WTC11 (cell line): ENCODE data around the gene C19orf85. TPM values are rescaled to one million over a fixed set of nuclear protein-coding genes. Genes with fewer than 3 reads are reported as not detected.
A peak's percentile ranks its signal among the peaks of the same experiment; 100 is the strongest.

Source experiments
- ATAC-seq: fragments of 200-7000 bp; cut with Tn5 transposase; 2 replicates; pipeline ENCODE4 v1.10.0; 2021; ENCODE audit warnings: mild to moderate bottlenecking, moderate library complexity
- CTCF ChIA-PET: fragments of 300-600 bp; sonication (Branson Sonifier 250); formaldehyde crosslinking; loops from one replicate; lab custom pipeline; 2021; ENCODE audit warnings: antibody characterized with exemption; lab: Charles Lee
- POLR2A ChIA-PET: fragments of 350-600 bp; sonication (Branson Sonifier 250); formaldehyde crosslinking; loops from one replicate; lab custom pipeline; 2021; ENCODE audit warnings: antibody characterized with exemption; lab: Charles Lee
- DNase-seq: peaks from one replicate; pipeline ENCODE4 v3.0.0; 2021; ENCODE audit warnings: low spot score
- H3K27ac Mint-ChIP-seq: 2 replicates; pipeline ENCODE4 v1.8.0; 2021; ENCODE audit warnings: mixed read lengths
- H3K27me3 Mint-ChIP-seq: 2 replicates; pipeline ENCODE4 v1.8.0; 2021; ENCODE audit warnings: low read depth, mild to moderate bottlenecking, moderate library complexity, mixed read lengths
- H3K36me3 Mint-ChIP-seq: 2 replicates; pipeline ENCODE4 v1.8.0; 2021; ENCODE audit warnings: mixed read lengths
- H3K4me1 Mint-ChIP-seq: 2 replicates; pipeline ENCODE4 v1.8.0; 2022; ENCODE audit warnings: mixed read lengths
- H3K4me3 Mint-ChIP-seq: 2 replicates; pipeline ENCODE4 v1.8.0; 2021; ENCODE audit warnings: mild to moderate bottlenecking, moderate library complexity, mixed read lengths
- H3K9me3 Mint-ChIP-seq: 2 replicates; pipeline ENCODE4 v1.8.0; 2021; ENCODE audit warnings: mixed read lengths
- EMX1 ChIP-seq: fragments of 250-450 bp; sonication (Bioruptor Pico); IDR thresholded peaks from 2 replicates; pipeline ENCODE4 v1.8.0; 2021; ENCODE audit warnings: mild to moderate bottlenecking
- FOXK1 ChIP-seq: sonication (generic); formaldehyde crosslinking; IDR thresholded peaks from 2 replicates; pipeline ENCODE4 v1.8.0; 2022; ENCODE audit warnings: mild to moderate bottlenecking, moderate library complexity, missing genetic modification reagents
- FOXP1 ChIP-seq: sonication (generic); formaldehyde crosslinking; IDR thresholded peaks from 2 replicates; pipeline ENCODE4 v1.8.0; 2022; ENCODE audit warnings: missing genetic modification reagents, mild to moderate bottlenecking, moderate library complexity, borderline replicate concordance
- GRHL2 ChIP-seq: fragments of 250-450 bp; sonication (Bioruptor Pico); IDR thresholded peaks from 2 replicates; pipeline ENCODE4 v1.8.0; 2022; ENCODE audit warnings: mild to moderate bottlenecking, moderate library complexity; ENCODE audit not compliant: insufficient replicate concordance, severe bottlenecking
- MXD4 ChIP-seq: fragments of 250-450 bp; sonication (Bioruptor Pico); IDR thresholded peaks from 2 replicates; pipeline ENCODE4 v1.8.0; 2021; ENCODE audit warnings: mild to moderate bottlenecking, moderate library complexity, borderline replicate concordance
- NFE2L1 ChIP-seq: sonication (generic); formaldehyde crosslinking; IDR thresholded peaks from 2 replicates; pipeline ENCODE4 v1.8.1; 2023; ENCODE audit warnings: missing genetic modification reagents
- NFYB ChIP-seq: sonication (generic); formaldehyde crosslinking; conservative IDR thresholded peaks from 2 replicates; pipeline ENCODE4 v1.8.0; 2022; ENCODE audit warnings: low read depth, missing genetic modification reagents
- NR1H2 ChIP-seq: sonication (generic); formaldehyde crosslinking; IDR thresholded peaks from 2 replicates; pipeline ENCODE4 v1.9.0; 2021; ENCODE audit warnings: mild to moderate bottlenecking, moderate library complexity, missing genetic modification reagents
- NR2C2 ChIP-seq: sonication (generic); formaldehyde crosslinking; IDR thresholded peaks from 2 replicates; pipeline ENCODE4 v1.8.0; 2022; ENCODE audit warnings: mild to moderate bottlenecking, missing genetic modification reagents
- SMAD4 ChIP-seq: sonication (generic); formaldehyde crosslinking; IDR thresholded peaks from 2 replicates; pipeline ENCODE4 v1.8.0; 2022; ENCODE audit warnings: mild to moderate bottlenecking, missing genetic modification reagents
- SP1 ChIP-seq: sonication (generic); formaldehyde crosslinking; conservative IDR thresholded peaks from 2 replicates; pipeline ENCODE4 v1.8.1; 2022; ENCODE audit warnings: missing genetic modification reagents
- TCF7 ChIP-seq: sonication (generic); formaldehyde crosslinking; IDR thresholded peaks from 2 replicates; pipeline ENCODE4 v1.8.0; 2022; ENCODE audit warnings: mild to moderate bottlenecking, low read depth, missing genetic modification reagents, moderate library complexity
- ZBTB21 ChIP-seq: sonication (generic); formaldehyde crosslinking; IDR thresholded peaks from 2 replicates; pipeline ENCODE4 v1.8.1; 2023; ENCODE audit warnings: mild to moderate bottlenecking, missing genetic modification reagents, borderline replicate concordance
- ZNF232 ChIP-seq: sonication (generic); formaldehyde crosslinking; IDR thresholded peaks from 2 replicates; pipeline ENCODE4 v1.8.0; 2022; ENCODE audit warnings: mild to moderate bottlenecking, missing genetic modification reagents
- ZNF263 ChIP-seq: sonication (generic); formaldehyde crosslinking; IDR thresholded peaks from 2 replicates; pipeline ENCODE4 v1.8.1; 2022; ENCODE audit warnings: low read depth, mild to moderate bottlenecking, moderate library complexity, missing genetic modification reagents
- ZNF416 ChIP-seq: fragments of 250-450 bp; sonication (Bioruptor Pico); IDR thresholded peaks from 2 replicates; pipeline ENCODE4 v1.9.0; 2021; ENCODE audit warnings: mild to moderate bottlenecking, inconsistent platforms
- total RNA-seq: library from RNA; stranded (reverse); gene quantifications from 3 replicates; pipeline ENCODE4 v1.2.3, GENCODE V29; 2021
- TF ChIP-seq, protein P1 (sequence below): fragments of 250-450 bp; sonication (Bioruptor Pico); IDR thresholded peaks from 2 replicates; pipeline ENCODE4 v1.9.0; 2021; ENCODE audit warnings: mild to moderate bottlenecking
- TF ChIP-seq, protein P2 (sequence below): sonication (generic); formaldehyde crosslinking; IDR thresholded peaks from 2 replicates; pipeline ENCODE4 v1.8.0; 2022; ENCODE audit warnings: missing genetic modification reagents
- TF ChIP-seq, protein P3 (sequence below): sonication (generic); formaldehyde crosslinking; IDR thresholded peaks from 2 replicates; pipeline ENCODE4 v1.8.1; 2023; ENCODE audit warnings: mild to moderate bottlenecking, missing genetic modification reagents
- TF ChIP-seq, protein P4 (sequence below): sonication (generic); formaldehyde crosslinking; IDR thresholded peaks from 2 replicates; pipeline ENCODE4 v1.8.0; 2023; ENCODE audit warnings: missing genetic modification reagents, mild to moderate bottlenecking, borderline replicate concordance
- TF ChIP-seq, protein P5 (sequence below): fragments of 250-450 bp; sonication (Bioruptor Pico); IDR thresholded peaks from 2 replicates; pipeline ENCODE4 v2.1.2; 2022; ENCODE audit warnings: mild to moderate bottlenecking, moderate library complexity
- TF ChIP-seq, protein P6 (sequence below): sonication (generic); formaldehyde crosslinking; IDR thresholded peaks from 2 replicates; pipeline ENCODE4 v1.8.1; 2022; ENCODE audit warnings: low read depth, missing genetic modification reagents, borderline replicate concordance
- TF ChIP-seq, protein P7 (sequence below): sonication (generic); formaldehyde crosslinking; IDR thresholded peaks from 2 replicates; pipeline ENCODE4 v1.8.0; 2022; ENCODE audit warnings: mild to moderate bottlenecking, missing genetic modification reagents

Gene C19orf85
- total RNA-seq, 1 experiment from 2014 or later, result 2.2 TPM

GRCh38 chr19:55441692-55442321, 22.7 kb downstream of the C19orf85 start:
- ATAC-seq (peak; percentile 75), DNase-seq (peak; percentile 90)
- Mint-ChIP-seq H3K27ac (no peak overlapping the region; the same call in 1 of the 2 replicates), H3K36me3 (no peaks in the 10 kb centered on the region), H3K4me1 (peaks cover 23% of the 10 kb centered on the region), H3K27me3 (peaks cover 8% of the 10 kb centered on the region), H3K4me3 (peak overlapping the region; percentile 62), H3K9me3 (no peaks in the 10 kb centered on the region)
- CTCF ChIA-PET, result interaction anchor here (0.7 to 1.4 kb wide), 7 partner anchors 20 to 281 kb away, joined by 3 read pairs; partner anchors contain the start of gene ISOC2
- POLR2A ChIA-PET, result no interaction called here
- no peak for TF ChIP-seq SMAD4 (CRISPR knock-in tag)
- TF ChIP-seq, protein P1, sequence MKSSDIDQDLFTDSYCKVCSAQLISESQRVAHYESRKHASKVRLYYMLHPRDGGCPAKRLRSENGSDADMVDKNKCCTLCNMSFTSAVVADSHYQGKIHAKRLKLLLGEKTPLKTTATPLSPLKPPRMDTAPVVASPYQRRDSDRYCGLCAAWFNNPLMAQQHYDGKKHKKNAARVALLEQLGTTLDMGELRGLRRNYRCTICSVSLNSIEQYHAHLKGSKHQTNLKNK (CRISPR knock-in tag), result no peak
- TF ChIP-seq, protein P2, sequence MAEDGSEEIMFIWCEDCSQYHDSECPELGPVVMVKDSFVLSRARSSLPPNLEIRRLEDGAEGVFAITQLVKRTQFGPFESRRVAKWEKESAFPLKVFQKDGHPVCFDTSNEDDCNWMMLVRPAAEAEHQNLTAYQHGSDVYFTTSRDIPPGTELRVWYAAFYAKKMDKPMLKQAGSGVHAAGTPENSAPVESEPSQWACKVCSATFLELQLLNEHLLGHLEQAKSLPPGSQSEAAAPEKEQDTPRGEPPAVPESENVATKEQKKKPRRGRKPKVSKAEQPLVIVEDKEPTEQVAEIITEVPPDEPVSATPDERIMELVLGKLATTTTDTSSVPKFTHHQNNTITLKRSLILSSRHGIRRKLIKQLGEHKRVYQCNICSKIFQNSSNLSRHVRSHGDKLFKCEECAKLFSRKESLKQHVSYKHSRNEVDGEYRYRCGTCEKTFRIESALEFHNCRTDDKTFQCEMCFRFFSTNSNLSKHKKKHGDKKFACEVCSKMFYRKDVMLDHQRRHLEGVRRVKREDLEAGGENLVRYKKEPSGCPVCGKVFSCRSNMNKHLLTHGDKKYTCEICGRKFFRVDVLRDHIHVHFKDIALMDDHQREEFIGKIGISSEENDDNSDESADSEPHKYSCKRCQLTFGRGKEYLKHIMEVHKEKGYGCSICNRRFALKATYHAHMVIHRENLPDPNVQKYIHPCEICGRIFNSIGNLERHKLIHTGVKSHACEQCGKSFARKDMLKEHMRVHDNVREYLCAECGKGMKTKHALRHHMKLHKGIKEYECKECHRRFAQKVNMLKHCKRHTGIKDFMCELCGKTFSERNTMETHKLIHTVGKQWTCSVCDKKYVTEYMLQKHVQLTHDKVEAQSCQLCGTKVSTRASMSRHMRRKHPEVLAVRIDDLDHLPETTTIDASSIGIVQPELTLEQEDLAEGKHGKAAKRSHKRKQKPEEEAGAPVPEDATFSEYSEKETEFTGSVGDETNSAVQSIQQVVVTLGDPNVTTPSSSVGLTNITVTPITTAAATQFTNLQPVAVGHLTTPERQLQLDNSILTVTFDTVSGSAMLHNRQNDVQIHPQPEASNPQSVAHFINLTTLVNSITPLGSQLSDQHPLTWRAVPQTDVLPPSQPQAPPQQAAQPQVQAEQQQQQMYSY (CRISPR knock-in tag), result no peak
- no peak for TF ChIP-seq TCF7
- TF ChIP-seq ZBTB21 (CRISPR knock-in tag), result no peak
- TF ChIP-seq, protein P3, sequence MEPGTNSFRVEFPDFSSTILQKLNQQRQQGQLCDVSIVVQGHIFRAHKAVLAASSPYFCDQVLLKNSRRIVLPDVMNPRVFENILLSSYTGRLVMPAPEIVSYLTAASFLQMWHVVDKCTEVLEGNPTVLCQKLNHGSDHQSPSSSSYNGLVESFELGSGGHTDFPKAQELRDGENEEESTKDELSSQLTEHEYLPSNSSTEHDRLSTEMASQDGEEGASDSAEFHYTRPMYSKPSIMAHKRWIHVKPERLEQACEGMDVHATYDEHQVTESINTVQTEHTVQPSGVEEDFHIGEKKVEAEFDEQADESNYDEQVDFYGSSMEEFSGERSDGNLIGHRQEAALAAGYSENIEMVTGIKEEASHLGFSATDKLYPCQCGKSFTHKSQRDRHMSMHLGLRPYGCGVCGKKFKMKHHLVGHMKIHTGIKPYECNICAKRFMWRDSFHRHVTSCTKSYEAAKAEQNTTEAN (CRISPR knock-in tag), result 0 out of 2 replicates have a peak, but pooled peaks have one; percentile 44
- TF ChIP-seq NR1H2 (CRISPR knock-in tag), result no peak
- TF ChIP-seq EMX1 (CRISPR knock-in tag), result no peak
- peak; percentile 61; the same call in 1 of the 2 replicates for TF ChIP-seq ZNF263 (CRISPR knock-in tag)
- TF ChIP-seq ZNF232 (CRISPR knock-in tag), result no peak
- TF ChIP-seq MXD4 (CRISPR knock-in tag), result no peak
- no peak for TF ChIP-seq NFYB
- TF ChIP-seq FOXP1 (CRISPR knock-in tag), result no peak
- TF ChIP-seq, protein P4, sequence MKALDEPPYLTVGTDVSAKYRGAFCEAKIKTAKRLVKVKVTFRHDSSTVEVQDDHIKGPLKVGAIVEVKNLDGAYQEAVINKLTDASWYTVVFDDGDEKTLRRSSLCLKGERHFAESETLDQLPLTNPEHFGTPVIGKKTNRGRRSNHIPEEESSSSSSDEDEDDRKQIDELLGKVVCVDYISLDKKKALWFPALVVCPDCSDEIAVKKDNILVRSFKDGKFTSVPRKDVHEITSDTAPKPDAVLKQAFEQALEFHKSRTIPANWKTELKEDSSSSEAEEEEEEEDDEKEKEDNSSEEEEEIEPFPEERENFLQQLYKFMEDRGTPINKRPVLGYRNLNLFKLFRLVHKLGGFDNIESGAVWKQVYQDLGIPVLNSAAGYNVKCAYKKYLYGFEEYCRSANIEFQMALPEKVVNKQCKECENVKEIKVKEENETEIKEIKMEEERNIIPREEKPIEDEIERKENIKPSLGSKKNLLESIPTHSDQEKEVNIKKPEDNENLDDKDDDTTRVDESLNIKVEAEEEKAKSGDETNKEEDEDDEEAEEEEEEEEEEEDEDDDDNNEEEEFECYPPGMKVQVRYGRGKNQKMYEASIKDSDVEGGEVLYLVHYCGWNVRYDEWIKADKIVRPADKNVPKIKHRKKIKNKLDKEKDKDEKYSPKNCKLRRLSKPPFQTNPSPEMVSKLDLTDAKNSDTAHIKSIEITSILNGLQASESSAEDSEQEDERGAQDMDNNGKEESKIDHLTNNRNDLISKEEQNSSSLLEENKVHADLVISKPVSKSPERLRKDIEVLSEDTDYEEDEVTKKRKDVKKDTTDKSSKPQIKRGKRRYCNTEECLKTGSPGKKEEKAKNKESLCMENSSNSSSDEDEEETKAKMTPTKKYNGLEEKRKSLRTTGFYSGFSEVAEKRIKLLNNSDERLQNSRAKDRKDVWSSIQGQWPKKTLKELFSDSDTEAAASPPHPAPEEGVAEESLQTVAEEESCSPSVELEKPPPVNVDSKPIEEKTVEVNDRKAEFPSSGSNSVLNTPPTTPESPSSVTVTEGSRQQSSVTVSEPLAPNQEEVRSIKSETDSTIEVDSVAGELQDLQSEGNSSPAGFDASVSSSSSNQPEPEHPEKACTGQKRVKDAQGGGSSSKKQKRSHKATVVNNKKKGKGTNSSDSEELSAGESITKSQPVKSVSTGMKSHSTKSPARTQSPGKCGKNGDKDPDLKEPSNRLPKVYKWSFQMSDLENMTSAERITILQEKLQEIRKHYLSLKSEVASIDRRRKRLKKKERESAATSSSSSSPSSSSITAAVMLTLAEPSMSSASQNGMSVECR (CRISPR knock-in tag), result no peak
- TF ChIP-seq, protein P5, sequence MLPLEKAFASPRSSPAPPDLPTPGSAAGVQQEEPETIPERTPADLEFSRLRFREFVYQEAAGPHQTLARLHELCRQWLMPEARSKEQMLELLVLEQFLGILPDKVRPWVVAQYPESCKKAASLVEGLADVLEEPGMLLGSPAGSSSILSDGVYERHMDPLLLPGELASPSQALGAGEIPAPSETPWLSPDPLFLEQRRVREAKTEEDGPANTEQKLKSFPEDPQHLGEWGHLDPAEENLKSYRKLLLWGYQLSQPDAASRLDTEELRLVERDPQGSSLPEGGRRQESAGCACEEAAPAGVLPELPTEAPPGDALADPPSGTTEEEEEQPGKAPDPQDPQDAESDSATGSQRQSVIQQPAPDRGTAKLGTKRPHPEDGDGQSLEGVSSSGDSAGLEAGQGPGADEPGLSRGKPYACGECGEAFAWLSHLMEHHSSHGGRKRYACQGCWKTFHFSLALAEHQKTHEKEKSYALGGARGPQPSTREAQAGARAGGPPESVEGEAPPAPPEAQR (CRISPR knock-in tag), result no peak
- no peak for TF ChIP-seq FOXK1 (CRISPR knock-in tag)
- no peak for TF ChIP-seq NFE2L1 (CRISPR knock-in tag)
- TF ChIP-seq, protein P6, sequence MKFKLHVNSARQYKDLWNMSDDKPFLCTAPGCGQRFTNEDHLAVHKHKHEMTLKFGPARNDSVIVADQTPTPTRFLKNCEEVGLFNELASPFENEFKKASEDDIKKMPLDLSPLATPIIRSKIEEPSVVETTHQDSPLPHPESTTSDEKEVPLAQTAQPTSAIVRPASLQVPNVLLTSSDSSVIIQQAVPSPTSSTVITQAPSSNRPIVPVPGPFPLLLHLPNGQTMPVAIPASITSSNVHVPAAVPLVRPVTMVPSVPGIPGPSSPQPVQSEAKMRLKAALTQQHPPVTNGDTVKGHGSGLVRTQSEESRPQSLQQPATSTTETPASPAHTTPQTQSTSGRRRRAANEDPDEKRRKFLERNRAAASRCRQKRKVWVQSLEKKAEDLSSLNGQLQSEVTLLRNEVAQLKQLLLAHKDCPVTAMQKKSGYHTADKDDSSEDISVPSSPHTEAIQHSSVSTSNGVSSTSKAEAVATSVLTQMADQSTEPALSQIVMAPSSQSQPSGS, result no peak
- TF ChIP-seq NR2C2 (CRISPR knock-in tag), result no peak
- 0 out of 2 replicates have a peak, but pooled peaks have one; percentile 18 for TF ChIP-seq SP1 (CRISPR knock-in tag)
- no peak for TF ChIP-seq GRHL2 (CRISPR knock-in tag)
- no peak for TF ChIP-seq ZNF416
- TF ChIP-seq, protein P7, sequence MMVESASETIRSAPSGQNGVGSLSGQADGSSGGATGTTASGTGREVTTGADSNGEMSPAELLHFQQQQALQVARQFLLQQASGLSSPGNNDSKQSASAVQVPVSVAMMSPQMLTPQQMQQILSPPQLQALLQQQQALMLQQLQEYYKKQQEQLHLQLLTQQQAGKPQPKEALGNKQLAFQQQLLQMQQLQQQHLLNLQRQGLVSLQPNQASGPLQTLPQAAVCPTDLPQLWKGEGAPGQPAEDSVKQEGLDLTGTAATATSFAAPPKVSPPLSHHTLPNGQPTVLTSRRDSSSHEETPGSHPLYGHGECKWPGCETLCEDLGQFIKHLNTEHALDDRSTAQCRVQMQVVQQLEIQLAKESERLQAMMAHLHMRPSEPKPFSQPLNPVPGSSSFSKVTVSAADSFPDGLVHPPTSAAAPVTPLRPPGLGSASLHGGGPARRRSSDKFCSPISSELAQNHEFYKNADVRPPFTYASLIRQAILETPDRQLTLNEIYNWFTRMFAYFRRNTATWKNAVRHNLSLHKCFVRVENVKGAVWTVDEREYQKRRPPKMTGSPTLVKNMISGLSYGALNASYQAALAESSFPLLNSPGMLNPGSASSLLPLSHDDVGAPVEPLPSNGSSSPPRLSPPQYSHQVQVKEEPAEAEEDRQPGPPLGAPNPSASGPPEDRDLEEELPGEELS (CRISPR knock-in tag), result peak; percentile 11; the same call in 1 of the 2 replicates
